GM19239 (cell line): ENCODE data around the gene CAPN15.

Experiments
- DNase-seq: peaks from one replicate; pipeline ENCODE4 v3.0.0; 2011; ENCODE audit warnings: low spot score; ENCODE audit not compliant: insufficient read length
- FAIRE-seq: peaks from 2 replicates; lab custom pipeline; 2011; peaks lifted over from hg19 to GRCh38; lab: Jason Lieb, UNC

CAPN15 gene

DNA sequence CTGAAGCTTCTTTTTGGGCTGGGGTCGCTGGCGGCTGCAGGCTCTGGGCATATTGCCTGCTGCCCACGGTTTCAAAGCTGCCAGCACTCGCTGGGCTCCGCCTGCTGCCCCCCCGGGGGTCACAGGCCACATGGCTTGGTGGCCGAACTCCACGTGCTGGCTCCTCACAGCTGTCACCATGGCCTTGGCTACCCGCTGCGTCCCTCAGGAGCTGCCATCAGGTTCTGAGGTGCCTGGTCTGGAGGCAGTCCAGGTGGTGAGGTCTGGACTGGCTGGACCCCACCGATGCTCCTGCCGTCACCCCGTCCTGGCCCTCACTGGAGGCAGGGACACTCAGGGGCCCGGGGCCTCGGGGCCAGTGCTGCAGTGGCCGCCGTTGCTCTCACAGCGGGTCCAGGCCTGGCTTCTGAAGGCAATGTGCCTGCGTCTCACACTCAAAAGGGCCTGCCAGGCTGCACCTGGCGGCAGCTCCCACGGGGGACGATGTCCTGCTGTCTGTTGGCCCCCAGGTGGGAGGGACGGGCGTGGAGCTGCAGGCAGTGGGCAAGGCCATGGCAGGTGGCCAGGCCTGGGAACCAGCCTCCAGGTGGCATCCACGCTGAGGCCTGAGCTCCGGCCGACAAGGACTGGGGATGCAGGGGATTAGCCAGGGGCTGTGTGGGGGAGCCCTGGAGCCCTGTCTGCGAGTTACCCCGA is 13.3 kb downstream of the CAPN15 start:
- FAIRE-seq (no peak), DNase-seq (no peak)

GRCh38 chr16:543301-544164 is 16.0 kb downstream of the CAPN15 start:
- DNase-seq (no peak), FAIRE-seq (no peak)

GRCh38 chr16:544517-544916 is 17.0 kb downstream of the CAPN15 start:
- no peak for DNase-seq
- FAIRE-seq, result no peak

GRCh38 chr16:546909-547770 is 19.6 kb downstream of the CAPN15 start:
- DNase-seq (no peak), FAIRE-seq (no peak)

- FAIRE-seq, result no peak
- no peak for DNase-seq
These were observed 21.1 kb downstream of the CAPN15 start for GRCh38 chr16:548586-548985.

GRCh38 chr16:549544-550263 is 22.2 kb downstream of the CAPN15 start:
- FAIRE-seq, result no peak
- no peak for DNase-seq

DNA sequence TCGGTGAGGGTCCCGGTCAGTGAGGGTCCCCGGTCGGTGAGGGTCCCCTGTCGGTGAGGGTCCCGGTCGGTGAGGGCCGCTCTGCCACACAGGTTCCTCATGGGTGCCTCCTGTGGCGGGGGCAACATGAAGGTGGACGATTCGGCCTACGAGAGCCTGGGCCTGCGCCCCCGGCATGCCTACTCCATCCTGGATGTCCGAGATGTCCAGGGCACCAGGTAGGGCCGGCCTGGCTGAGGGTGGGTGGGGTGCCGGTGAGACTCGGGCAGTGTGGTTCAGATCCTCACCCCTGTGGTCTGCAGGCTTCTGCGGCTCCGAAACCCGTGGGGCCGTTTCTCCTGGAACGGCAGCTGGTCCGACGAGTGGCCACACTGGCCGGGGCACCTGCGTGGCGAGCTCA is 23.7 kb downstream of the CAPN15 start:
- FAIRE-seq (no peak), DNase-seq (no peak)

GRCh38 chr16:552171-552570 is 24.7 kb downstream of the CAPN15 start:
- no peak for FAIRE-seq
- no peak for DNase-seq

GRCh38 chr16:553601-554296 is 26.2 kb downstream of the CAPN15 start:
- FAIRE-seq, result no peak
- no peak for DNase-seq

DNA sequence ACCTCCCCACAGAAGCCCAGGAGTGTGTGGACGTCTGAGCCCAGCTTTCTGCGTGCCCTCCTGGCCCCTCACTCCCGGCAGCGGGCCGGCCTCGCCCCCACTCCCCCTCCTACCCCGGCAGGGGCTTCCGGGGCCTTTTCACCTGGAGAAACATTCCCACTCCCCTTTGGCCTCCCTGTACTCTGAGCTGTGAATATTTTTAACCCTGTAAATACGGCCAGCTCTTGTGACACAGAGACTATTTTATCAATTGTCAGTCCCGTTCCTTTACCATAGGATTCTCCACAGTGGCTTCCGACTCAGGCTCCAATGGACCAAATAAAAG is 26.7 kb downstream of the CAPN15 start:
- no peak for FAIRE-seq

DNA sequence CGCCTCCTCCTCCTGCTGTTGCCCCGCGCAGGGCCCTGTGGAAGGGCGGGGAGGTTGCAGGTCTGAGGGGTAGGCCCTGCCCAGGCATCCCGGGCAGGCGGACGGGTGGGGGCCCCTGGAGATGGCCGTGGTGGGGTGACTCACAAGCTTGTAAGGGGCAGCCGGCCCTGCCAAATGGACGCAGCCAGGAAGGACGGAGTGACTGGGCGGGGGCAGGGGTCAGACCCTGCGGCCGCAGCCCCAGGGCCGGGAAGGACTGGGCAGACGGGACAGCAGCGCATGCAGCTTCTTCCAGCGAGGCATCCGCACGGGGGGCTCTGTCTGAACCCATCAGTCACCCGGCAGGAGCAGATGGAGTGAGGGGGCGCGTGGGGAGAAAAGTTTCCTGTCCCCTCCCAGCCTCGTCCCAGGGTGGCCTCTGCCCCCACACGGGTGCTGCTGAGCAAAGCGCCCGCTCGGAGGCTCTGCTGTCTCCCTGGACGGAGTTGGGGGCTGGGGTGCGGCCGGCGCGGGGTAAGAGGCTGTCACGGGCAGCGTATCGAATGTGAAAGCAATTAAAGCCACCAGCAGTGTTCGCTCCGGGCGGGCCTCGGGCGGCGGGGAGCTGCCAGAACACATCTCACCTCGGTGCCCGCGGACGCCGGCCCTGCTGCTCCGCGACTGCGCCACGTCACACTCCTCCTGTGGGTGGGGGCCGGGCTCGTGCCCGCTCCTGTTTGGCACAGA is 27.3 kb downstream of the CAPN15 start:
- no peak for DNase-seq
- FAIRE-seq, result no peak

More for the DNA sequence above, 26.7 kb downstream of the CAPN15 start:
- no peak for DNase-seq

DNA sequence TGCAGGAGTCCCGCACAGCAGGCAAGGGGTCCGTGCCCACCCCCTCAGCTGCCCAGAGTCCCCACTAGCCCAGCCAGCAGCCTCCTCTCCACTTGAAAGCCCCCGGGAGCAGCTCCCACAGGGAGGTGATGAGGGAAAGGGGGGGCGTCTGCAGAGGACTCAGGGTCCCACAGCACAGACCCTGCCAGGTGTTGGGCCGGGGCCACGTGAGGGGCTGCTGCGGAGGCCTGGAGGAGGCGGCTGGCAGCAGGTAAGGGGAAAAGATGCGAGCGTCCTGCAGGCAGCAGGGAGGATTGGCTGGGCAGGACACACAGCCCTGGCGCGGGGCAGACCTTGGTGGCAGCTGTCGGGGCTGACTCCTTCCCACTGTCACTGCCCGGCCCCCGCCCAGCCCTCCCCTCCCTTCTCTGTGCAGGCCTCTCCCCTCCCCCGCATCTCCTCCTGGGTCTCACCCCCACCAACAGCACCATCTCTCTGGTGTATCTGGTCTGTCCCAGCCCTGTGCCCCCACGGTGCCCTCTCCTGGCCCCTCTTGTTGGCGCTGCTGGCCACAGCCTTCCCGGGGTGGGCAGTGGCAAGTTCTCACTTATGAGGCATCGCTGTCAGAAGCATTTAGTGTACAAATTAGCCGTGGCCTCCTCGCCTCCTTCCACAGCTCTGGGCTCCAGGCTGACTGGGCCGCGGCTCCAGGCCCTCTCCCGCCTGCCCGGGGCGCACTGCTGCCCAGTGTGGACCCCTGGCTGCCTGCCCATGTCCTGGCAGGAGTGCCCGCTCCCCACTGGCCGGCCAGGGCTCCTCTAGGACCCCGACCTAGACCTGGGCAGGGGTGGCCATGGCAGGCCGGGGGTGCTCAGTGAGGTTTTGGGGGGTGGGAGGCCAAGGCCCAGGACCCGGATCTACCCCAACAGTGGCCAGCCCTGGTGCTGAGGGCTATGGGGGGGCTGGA is 28.3 kb downstream of the CAPN15 start:
- FAIRE-seq, result no peak
- no peak for DNase-seq

- FAIRE-seq (no peak), DNase-seq (no peak)
These were observed 29.1 kb downstream of the CAPN15 start for GRCh38 chr16:556474-557173.

DNA sequence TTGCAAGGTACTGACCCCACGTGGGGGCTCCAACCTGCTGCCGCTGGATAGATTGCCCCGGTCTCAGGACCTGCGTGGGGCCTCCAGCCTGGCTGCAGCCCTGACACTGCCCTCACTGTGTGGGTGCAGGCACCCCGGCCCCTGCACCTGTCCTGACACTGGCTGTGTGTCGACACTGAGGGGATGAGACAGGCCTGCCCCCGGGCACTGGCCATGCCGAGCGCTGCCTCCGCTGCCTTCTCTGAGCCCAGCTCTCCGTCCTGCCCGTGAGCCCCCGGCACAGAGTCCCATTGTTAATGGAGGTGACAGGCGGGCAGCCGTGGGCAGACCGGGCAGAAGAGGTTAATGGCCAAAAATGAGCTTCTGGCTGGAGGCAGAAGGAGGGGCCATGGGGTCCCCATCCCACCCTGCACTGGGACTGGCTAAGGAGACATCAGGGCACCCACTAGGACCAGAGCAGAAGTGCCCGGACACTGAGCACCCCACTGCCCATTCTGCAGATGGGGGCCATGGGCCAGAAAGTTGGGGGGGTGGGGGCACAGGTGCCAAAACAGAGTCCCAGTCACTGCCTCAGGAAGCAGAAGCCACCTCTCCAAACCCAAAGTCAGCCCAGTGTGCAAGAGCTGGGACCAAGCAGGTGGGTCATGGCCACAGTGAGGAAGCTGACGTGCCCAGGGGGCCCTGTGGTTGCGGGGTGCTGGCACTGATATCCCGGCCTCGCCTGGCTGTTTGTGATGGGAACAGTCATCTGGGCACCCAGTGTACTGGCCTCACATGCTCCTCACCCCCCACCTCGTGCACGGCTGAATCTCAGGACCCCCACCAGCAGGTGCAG is 30.2 kb downstream of the CAPN15 start:
- FAIRE-seq (no peak), DNase-seq (no peak)

GRCh38 chr16:558298-559020 is 30.9 kb downstream of the CAPN15 start:
- no peak for DNase-seq
- no peak for FAIRE-seq

DNA sequence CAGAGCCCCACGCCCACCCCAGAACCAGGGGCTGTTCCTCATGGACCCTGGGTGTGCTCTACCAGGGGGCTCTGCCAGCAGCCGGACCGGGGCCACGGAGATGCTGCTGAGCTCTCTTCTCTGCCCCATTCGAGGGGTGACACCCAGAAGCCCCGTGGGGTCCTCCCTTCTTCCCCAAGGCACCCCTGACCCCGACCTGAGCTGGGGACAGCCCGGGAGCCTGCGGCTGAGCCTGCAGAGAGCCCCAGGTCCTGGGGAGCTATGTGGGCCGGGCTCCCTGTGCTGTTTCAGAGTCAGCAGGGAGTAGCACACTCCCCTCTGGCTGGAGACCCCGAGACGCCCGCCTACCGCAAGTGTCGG is 31.5 kb downstream of the CAPN15 start:
- DNase-seq, result no peak
- FAIRE-seq, result no peak
